ENCODE measurements around the gene TCF4.

The TCF4 gene

DNA sequence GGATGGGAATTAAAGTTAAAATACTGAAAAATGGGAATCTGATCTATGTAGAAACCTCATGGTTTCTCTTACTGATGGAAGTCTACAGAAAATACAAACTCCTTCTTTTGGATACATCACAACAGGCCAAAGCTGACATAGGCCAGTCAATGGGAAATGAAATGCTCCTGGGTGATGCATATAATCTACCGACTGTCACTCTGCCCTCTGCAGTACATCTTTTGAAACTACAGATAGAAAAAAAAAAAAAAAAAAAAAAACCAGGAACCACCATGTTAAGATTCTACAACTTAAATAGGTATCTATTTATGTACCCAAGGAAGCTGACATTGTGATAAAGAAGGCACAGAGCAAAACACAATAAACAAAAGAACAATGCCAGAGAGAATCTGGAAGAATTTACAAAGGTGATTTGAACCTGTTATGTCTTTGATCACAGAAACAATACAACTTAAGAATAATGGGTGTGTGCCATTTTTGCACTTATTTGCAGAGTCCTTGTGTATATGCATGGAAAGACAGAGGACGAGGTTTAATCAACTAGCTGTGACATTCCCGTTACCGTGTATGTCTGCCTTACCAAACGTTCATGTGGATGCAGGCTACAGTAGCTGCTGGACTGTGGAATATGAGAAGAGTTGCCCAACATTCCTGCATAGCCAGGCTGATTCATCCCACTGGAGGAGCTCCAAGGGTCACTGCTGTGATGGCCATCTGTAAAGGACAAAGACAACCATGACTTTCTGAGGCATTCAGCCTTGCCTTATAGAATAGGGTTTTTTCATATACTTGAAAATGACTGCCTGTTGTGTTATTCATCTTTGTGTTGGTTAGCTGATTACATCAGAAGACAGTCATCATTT is 312.7 kb downstream of the TCF4 start:
- no peak for DNase-seq

DNA sequence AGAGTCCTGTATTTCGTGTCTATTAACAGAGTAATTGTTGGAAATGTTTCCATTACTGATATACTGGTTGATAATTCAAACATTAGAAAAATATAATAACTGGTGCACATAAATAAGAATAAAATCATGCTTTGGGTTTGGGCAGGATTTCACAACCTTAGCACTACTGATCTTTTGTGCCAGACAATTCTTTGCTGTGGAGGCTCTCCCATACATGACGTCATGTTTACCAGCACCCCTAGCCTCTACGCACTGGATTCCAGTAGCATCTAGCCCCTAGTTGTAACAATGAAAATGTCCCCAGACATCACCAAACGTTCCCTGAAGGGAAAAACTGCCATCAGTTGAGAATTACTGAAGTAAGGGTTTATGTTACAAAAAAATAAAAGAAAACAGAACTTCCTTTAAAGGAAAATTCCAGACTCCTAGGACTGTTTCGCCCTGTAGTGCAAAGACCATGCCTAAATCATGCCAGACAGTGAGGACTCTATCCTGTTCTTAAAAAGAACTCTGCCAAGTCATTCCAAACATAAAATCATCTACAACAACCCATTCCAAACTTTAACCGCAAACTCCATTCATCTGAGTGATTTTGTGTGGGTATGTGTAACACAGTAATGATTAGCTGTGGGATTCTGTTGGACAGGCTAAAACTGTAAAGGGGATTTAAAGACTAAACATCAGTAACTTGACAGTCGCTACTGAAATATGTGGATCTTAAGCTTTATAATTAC is 315.3 kb downstream of the TCF4 start:
- DNase-seq = no peak

GRCh38 chr18:55269622-55270021 is 318.4 kb downstream of the TCF4 start:
- DNase-seq = no peak

DNA sequence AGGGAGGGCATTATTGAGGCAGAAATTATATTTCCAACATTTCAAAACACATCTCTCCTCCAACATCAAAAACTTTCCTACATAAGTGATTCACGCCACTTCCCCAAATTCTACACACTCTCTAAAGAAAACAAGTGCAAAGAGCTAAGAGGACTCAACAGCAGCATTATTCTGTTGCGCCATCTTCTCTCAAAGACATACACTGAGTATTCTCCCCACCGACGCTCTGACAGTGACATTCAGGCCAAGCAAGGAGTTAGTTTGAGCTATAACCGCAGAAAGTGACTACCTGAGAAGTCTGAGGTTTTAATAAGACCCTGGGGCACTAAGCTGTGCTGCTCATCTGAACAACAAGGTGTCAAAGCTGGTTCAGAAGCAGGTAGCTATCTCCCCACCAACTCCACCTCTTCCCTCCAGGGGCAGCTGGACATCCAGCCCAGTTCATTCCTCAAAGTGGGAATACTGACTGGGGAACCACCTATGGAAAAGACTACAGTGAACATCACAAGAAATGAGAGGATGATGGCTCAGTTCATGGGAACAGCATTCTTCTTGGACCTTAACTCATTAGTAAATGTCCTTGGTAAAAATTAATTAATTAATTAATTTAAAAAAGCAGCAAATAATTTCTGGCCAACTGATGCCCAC is 319.2 kb downstream of the TCF4 start:
- DNase-seq = no peak

DNA sequence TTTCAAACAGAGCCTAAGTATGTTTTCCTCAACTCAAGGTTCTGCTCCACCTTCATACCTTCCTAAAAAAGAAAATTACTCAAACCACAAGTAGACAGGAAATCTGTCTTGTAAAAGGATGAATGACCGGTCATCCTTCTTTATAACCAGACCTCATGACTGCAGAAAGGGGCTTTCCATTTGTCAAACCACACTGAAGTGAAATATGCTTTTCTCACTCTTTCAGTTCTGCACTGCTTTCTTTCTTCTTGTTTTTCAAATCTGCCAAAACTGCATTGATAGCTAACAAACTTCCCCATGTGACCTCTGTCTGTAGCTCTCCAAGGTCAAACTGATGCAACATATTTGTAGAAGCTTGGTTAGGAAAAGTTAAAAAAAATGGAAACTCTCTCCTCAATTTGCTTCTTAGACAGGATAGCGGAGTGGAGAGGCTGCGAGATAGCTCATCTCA is 319.8 kb downstream of the TCF4 start:
- DNase-seq = no peak

DNA sequence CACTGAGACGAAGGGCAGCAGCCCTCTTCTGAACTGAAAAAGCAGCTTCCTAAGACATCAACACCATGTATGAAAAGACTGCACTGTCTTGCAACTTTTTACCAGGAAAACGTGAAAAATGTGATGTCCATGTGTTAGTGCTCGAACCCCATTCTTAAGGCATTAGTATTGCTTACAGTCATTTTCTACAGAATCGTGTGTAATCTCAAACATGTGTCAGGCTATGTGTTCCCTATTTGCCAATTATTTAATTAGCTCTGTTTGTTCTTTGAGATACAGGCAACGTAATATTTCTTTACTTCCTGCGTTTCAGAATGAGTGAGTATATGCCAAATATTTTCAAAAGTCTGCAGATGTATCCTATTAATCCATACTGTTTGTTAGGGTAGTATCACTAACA is 321.0 kb downstream of the TCF4 start:
- DNase-seq = no peak

GRCh38 chr18:55265984-55266383 is 322.0 kb downstream of the TCF4 start:
- no peak for DNase-seq

DNA sequence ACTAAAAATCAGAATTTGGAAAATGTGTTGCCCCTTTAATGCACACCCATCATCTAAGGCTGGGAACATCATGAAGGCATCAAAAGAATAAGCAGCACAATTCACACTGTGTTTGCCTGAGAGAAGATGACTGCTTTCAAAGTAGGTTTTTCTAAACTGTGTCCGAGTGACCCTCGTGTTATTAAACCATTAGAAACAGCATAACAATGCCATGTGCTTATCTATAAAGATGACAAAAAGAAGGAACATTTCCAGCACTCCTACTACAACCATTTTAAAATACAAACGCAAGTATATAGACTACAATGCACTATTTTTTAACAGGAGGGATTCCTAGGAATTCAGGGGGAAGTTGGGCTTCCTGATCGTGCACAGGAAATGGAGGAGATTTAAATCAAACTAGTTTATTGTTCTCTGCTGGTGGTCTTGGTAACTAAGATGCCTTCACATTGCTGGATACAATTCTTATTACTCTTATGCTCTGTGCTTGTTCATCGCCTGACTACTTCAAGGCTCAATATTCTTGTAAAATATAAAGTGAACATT is 322.8 kb downstream of the TCF4 start:
- no peak for DNase-seq

DNA sequence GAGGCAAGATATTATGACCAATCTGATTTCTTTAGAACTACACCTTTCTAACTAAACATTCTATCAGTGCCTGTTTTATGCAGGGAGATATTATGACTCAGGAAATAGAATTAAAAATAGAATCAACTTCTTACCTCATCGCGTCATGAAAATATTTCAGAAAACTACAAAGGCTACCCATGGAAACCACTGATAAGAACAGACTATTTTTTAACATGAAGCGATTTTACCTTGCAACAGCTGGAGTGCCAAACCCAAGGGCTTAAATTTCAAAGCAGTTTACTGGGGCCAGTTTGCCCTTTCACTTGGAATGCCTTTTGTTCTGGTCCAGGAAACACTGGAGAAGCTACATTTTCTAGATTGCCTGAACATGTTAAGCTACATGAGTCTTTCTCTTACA is 323.9 kb downstream of the TCF4 start:
- no peak for DNase-seq

DNA sequence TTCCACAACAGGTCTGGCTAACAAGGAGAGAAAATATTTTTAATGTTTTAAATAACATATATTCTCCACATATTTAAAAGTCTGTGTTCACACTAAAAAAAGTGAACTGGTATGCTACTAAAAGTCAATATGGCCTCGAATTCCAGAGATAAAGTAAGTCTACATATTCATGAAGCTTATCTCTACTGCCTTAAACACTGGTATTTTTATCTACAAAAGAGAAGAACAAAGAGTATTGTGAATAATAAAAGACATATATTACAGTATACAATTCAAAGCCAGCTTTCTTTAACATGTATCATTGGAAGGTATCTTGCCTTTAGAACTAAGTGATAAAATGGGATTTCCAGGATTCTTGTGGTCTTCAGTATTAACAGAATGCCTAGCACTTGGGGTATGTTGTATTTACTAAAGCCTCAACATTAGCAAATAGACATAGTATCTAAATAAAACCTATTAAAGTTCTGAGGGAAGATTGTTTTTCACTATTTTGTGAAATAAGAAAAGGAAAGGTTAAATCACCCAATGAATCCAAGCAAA is 325.9 kb downstream of the TCF4 start:
- no peak for DNase-seq

DNA sequence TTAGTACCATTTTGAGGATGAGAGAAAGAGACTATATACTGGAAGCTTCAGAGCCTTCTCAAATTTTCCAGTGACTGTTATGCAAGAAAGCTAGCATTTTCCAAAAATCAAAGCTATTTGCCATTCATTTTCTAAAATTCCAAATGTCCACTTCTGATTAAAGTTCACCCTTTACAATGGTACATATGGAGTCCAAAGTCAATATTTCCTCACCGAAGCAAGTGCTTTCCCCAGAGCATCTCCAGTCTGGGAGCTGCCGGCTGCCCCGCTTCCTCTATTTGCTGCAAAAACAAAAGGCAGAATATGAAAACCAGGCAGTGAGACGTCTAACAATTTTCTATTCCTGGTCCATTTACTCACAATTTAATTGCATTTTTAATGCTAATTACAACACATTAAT is 326.7 kb downstream of the TCF4 start:
- no peak for DNase-seq

- no peak for DNase-seq
These were observed 329.9 kb downstream of the TCF4 start for GRCh38 chr18:55258088-55258487.

DNA sequence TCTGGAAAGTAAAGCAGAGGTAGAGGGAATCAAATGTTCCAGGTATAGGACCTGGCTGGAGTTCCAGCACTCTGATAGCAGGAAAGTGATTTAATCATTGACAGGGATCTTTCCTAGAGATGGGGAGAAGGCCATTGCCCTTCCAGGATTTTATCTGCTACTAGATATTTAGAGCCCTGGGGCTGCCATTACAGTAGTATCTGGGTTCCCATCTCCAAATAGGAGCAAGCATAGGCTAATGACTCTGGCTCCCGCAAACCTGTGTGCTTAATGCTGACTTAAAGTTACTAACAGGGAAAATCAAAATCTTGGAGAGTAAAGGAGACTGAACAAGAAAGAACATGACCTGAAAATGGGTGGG is 331.1 kb downstream of the TCF4 start:
- no peak for DNase-seq

DNA sequence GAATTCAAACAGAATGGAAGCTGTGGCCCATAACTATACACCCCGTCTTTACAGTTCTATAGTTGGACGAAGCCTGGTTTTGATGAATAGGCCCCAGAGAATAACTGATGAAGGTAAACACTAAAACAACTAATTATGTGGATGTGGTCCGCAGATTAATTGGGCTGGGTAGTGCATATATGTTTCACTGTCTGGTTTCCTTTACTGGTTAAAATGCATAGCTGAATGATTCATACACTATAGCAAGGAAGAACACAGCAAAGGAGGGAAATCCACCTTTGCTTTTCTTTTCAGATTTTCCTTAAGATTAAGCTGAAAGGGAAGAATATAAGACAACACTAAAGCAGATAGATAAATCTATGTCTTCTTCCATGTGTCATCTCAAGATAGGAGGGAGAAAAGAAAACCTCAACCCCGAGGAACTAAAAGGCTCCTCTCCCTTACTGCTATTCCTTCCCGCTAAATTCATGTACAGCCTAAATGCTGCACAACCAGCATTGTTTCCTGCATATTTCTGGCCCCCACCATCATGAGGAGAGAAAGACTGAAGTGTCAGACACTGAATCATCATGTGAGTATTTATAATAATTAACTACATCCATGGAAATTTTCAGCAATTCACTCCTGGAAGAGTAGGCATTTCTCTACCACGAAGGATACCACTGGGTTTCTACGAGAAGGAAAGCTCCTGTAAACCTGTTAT is 331.6 kb downstream of the TCF4 start:
- DNase-seq = no peak

DNA sequence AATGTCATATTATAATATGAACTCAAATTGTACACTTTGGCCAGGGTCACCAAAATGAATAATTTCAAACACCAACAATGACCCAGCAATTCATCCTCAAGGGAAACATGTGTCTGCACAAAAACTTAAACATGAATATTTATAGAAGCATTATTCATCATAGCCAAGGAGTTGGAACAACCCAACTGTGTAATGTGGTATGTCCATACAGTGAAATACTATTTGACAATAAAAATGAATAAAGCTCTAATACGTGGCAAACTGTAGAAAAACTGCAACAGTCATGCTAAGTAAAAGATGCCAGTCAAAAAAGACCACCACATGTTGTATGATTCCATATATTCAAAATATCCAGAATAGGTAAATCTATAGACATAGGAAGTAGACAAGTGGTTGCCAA is 334.2 kb downstream of the TCF4 start:
- DNase-seq = no peak

DNA sequence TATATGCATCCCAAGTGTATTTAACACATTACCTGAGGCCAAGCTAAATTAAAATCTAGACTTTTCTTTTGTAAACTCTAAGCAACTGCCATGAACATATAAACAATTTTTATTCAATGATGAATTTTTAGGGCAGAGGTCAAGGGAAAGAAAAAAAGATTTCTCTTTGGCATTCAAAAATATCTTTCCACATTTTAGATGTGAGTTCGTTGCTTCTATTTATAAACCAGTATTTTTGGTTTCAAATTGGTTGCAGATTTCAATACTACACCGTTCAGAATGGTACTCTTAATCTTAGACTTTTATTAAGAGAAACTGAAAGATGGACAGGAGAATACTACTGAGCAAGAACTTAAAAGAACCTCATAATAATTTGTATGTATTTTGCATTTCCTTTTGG is 335.1 kb downstream of the TCF4 start:
- no peak for DNase-seq

DNA sequence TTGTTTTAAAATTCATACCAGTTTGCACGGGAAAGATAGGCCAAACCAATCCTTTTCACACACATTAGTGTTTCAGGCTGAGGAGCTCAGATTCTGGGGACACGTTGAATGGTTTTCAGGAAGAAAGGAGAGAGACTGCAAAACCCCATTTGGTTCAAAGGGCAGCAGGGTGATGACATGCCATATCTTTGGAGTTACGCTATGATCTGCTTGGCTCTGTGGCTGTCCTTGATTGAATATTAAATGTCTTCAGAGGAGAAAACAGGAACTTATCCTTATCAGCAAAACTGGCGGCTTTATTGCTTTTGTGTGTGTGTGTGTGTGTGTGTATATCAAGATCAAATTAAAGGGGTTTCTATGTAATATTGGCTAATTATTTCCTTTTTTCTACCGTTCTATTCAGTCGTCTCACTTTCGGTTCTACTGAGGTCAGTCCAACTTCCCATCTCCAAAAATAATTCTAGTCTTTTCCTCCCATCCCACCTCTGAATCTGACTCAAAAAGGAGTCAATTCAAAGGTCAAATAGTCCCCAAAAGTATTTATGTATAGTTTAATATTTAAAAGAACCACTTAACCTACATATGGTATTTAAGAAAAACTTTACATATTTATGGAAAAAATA is 335.8 kb downstream of the TCF4 start:
- no peak for DNase-seq

DNA sequence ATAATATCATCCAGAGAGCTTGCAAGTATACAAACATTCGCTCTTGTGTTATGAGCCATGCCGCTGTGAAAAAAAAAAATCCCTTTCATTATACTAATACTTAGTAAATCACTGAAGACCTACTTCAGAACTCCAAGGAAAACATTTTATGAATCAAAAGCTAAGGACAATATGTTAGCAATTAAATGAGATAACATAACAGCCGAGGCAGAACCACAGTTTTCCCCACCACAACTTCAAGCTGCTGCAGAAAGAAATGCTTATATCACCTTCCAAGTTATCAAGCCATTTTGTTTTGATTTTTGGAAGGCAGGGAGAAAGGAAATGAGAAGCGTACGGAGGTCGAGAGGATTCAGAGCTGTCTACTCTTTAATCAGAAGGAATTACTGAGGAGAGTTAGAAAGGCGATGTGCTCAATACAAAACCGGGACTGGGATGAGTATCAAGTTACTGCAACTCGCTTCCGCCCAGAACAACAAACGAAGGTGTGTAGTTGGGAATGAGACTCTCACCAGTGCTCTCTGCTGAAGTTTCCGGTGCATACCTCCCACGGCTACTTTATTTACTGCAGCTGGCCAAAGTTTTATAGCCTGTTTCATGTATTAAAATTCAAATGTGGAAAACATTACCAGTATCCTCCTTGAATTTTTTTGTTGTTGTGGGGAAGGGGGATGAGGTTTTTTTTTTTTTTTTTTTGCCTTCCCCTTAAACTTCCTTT is 336.6 kb downstream of the TCF4 start:
- DNase-seq = no peak

DNA sequence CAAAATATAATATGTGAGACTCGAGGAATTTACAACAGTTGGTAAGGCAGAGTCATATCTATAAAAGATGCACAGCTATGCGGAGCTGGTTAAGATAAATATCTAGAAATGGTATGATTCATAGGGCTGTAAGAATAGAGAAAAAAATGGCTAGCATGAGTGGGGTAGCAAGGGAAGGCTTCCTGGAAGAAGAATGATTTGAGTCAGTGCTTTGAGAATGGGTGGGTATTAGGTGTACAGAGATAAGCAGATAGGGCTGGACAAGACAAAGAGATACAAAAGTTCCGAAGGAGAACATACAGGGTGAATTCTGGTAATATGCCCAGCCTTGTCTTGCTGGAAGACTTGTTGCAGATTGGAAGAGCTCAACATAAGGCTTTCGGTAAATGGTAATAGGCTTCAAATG is 337.2 kb downstream of the TCF4 start:
- no peak for DNase-seq

GRCh38 chr18:55249550-55249949 is 338.4 kb downstream of the TCF4 start:
- no peak for DNase-seq

DNA sequence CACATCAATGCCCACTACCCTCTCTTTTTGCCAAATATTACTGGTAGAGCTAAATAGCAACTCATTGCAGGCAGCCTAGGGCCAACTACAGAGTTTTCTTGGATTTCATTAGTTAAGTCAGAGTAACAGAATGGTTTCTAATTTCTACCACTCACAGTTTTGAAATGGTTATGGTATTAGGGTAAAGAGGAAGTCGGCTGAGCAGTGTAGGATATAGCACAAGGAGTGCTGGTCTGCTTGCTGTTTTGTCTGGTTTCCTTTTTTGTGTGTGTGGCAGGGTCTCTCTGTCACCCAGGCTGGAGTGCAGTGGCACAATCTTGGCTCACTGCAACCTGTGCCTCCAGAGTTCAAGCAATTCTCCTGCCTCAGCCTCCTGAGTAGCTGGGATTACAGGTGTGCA is 339.5 kb downstream of the TCF4 start:
- DNase-seq = no peak

DNA sequence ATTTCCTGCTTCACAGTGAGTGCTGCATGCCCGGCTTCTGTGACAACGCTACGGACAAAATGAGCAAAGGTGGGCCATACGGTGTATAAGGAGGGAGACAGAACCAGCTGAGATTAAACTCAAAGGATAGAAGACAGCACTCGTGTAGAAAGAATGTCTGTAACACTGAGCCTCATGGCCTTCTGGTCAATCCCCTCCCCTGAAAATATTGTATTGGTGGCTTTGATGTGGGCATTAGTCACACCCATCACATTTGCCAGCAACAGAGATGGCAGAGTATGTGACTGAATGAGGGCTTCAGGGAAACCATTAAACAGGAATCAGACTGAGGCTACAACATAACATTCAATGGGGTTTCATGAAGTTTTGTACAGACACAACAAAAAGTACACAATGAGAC is 341.0 kb downstream of the TCF4 start:
- DNase-seq = no peak

All from CD4-positive, alpha-beta T cell treated with Interleukin-6 for 4 hours (primary cell).